ENCODE measurements around the gene HFE. TPM values are rescaled to one million over a fixed set of nuclear protein-coding genes. Genes with fewer than 3 reads are reported as not detected.
"Not testable (repeated sequence)": the region's sequence is repeated elsewhere in the genome, so short reads cannot be mapped to it uniquely, and the experiment has no call there.

The HFE gene
- total RNA-seq, 6 donors from 2014 or later = 3.8 to 26.2 (median 8.5) TPM

DNA sequence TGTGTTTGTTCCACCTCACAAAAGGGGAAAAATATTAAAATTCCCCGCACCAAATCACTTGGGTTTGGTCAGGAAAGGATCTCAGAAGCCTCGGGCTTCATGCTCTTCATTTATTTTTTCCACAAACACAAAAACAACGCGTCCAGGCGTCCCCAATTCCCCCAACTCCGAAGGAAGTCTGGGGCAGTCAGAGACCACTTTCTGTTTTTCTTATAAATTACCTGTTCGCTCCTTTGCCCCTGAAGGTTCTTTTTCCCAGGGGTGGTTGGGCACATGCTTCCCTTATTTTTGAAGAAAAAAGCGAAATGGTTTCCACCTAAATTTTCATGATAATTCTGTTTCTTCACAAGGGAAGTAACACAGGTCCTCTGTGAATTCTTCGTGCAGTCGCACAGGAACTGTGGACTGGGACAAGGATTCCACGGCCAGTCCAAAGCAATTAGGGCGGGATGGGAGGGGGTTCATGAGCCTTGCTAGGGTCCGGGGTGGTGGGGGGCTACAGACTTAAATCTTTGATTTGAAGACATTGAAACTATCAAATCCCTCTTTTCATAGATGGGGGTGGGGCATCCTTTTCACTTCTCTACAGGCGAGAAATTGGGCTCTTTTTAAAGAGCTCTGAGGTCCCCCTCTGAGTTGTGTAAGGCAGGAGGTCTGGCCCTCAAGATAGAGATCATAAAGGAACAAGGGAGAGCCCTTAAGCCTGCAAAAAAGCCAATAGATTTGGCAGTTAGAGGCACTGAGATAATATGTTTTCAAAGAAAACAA, 30.5 kb upstream of the HFE start:
- no peaks in the 10 kb centered on the region for H3K27me3 ChIP-seq
- peaks cover 0 to 15% (median 8%) of the 10 kb centered on the region in 4 donors for H3K4me1 ChIP-seq
- ATAC-seq (ENCODE audit: low FRiP score in 2 of 2) = no peak
- H3K36me3 ChIP-seq = no peaks in the 10 kb centered on the region
- TF ChIP-seq EP300 (IDR thresholded peaks at IDR 0.05) (no peak), POLR2A (IDR thresholded peaks at IDR 0.05) (no peak), POLR2AphosphoS5 (IDR thresholded peaks at IDR 0.05) (no peak)
- TF ChIP-seq, protein P1, sequence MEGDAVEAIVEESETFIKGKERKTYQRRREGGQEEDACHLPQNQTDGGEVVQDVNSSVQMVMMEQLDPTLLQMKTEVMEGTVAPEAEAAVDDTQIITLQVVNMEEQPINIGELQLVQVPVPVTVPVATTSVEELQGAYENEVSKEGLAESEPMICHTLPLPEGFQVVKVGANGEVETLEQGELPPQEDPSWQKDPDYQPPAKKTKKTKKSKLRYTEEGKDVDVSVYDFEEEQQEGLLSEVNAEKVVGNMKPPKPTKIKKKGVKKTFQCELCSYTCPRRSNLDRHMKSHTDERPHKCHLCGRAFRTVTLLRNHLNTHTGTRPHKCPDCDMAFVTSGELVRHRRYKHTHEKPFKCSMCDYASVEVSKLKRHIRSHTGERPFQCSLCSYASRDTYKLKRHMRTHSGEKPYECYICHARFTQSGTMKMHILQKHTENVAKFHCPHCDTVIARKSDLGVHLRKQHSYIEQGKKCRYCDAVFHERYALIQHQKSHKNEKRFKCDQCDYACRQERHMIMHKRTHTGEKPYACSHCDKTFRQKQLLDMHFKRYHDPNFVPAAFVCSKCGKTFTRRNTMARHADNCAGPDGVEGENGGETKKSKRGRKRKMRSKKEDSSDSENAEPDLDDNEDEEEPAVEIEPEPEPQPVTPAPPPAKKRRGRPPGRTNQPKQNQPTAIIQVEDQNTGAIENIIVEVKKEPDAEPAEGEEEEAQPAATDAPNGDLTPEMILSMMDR (IDR thresholded peaks at IDR 0.05) = no peak
- DNase-seq = peak in 1 of 2 donors; percentile 43
- no peaks in the 10 kb centered on the region for H3K9me3 ChIP-seq
- H3K4me3 ChIP-seq = peak overlapping the region; percentile 61 to 72 (median 70)
- peak overlapping the region; percentile 92 to 96 (median 94) for H3K27ac ChIP-seq
- 1% methylated on average over 14 of the region's 14 CpGs for WGBS, 2 donors

DNA sequence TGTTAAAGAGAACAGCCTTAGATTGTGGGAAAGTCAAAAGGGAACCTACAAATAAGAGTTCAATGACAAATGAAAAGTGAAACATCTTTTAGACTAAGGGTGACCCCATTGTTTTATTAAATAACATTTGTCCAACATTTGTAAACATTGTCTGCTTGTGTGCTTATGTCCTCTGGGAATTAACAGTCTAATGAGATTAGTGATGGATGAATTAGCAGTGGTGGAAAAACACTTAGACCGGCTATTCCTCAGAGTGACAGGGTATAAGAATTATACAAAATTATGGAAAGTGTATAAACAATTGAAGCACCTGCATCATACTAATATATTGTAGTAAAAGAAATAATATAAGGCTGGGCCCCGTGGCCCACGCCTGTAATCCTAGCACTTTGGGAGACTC, 29.3 kb upstream of the HFE start:
- Histone ChIP-seq H3K36me3 (no peaks in the 10 kb centered on the region), H3K4me3 (no peak overlapping the region), H3K9me3 (no peaks in the 10 kb centered on the region), H3K27ac (peak overlapping the region in 2 of 4 donors; percentile 13 to 92), H3K27me3 (no peaks in the 10 kb centered on the region), H3K4me1 (peaks cover 0 to 15% (median 8%) of the 10 kb centered on the region in 4 donors)
- DNase-seq (no peak), ATAC-seq (ENCODE audit: low FRiP score in 2 of 2) (no peak)
- no peak for TF ChIP-seq POLR2AphosphoS5 (IDR thresholded peaks at IDR 0.05)
- no peak for TF ChIP-seq POLR2A (IDR thresholded peaks at IDR 0.05)
- TF ChIP-seq, protein P1 (IDR thresholded peaks at IDR 0.05) = no peak
- no peak for TF ChIP-seq EP300 (IDR thresholded peaks at IDR 0.05)
- WGBS, 2 donors = 79 to 82% methylated on average over 3 of the region's 3 CpGs

DNA sequence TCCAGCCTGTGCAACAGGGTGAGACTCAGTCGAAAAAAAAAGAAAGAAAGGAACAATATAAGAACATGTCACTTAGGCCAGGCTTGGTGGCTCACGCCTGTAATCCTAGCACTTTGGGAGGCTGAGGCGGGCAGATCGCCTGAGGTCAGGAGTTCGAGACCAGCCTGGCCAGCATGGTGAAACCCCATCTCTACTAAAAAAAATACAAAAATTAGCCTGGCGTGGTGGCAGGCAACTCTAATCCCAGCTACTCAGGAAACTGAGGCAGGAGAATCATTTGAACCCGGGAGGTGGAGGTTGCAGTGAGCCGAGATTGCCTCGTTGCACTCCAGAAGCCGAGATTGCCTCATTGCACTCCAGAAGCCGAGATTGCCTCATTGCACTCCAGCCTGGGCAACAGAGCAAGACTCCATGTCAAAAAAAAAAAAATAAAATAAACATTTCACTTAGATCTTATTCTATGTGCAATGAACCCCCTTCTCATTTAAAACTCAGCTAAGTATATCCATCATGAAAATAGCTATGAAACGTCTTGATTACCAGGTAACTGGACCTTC, 28.7 kb upstream of the HFE start:
- not testable (repeated sequence) for H3K27me3 ChIP-seq; H3K4me3 ChIP-seq; DNase-seq; ATAC-seq (ENCODE audit: low FRiP score in 2 of 2); H3K36me3 ChIP-seq; H3K9me3 ChIP-seq
- Histone ChIP-seq H3K4me1 (peaks cover 0 to 14% (median 7%) of the 10 kb centered on the region in 4 donors), H3K27ac (peak overlapping the region in 1 of 4 donors; percentile 13)
- WGBS, 2 donors = 91 to 94% methylated on average over 12 of the region's 12 CpGs

DNA sequence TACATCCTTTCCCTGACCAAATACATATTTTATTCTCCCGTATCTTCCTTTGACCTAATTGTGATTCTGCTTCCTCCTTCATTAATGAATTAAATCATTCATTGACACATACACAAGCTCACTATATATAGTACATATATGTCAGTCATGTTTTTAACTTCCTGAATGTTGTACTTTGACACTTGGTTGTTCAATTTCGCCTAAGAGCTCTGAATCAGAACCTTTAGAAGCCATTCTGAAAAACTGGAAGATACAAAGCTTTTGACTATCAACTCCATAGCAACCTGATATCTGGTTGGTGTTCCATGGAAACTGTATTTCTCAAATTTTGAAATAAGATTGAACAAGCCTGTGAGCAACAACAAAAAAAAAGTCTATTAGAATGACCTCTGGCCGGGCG, 27.3 kb upstream of the HFE start:
- H3K27ac ChIP-seq = no peak overlapping the region

DNA sequence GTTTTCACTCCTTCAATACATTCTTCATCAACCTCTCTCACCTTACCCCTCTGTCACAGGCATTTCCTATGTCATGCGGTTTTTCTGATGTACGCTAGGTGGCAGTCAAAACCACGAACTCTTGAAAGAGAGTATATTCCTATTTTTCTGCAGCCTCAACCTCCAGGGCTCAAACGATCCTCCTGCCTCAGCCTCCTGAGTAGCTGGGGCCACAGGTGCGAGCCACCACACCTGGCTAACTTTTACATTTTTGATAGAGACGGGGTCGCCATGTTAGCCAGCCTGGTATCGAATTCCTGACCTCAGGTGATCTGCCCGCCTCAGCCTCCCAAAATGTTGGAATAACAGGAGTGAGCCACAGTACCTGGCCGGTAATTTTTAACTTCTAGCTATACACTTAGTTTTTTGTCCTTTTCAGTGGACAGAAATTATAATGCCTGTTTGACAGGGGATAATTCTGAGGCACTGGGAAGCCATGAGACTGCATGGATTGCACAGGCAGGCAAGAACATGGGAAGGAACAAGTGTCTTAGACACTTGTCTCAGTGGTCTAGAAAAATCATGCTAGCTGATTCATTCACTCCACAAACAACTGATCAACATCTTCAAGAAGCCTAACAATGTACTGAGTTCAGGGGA, 22.5 kb upstream of the HFE start:
- no peaks in the 10 kb centered on the region for H3K27me3 ChIP-seq
- peaks cover 0 to 13% (median 0%) of the 10 kb centered on the region in 4 donors for H3K4me1 ChIP-seq
- no peak overlapping the region for H3K27ac ChIP-seq
- H3K36me3 ChIP-seq = no peaks in the 10 kb centered on the region
- H3K4me3 ChIP-seq = no peak overlapping the region
- TF ChIP-seq EP300 (IDR thresholded peaks at IDR 0.05) = no peak
- TF ChIP-seq, protein P1 (IDR thresholded peaks at IDR 0.05) = peak; percentile 65 to 81 (median 76)
- 31 to 32% methylated on average over 10 of the region's 10 CpGs for WGBS, 2 donors
- ATAC-seq (ENCODE audit: low FRiP score in 2 of 2) = peak; percentile 80 to 88
- H3K9me3 ChIP-seq = no peaks in the 10 kb centered on the region
- no peak for DNase-seq

More for the DNA sequence above, 27.3 kb upstream of the HFE start:
- TF ChIP-seq EP300 (IDR thresholded peaks at IDR 0.05) (no peak), POLR2AphosphoS5 (IDR thresholded peaks at IDR 0.05) (no peak), POLR2A (IDR thresholded peaks at IDR 0.05) (no peak)
- TF ChIP-seq, protein P1 (IDR thresholded peaks at IDR 0.05) = no peak
- DNase-seq (no peak), ATAC-seq (ENCODE audit: low FRiP score in 2 of 2) (no peak)
- WGBS, 2 donors = 79 to 83% methylated on average over 4 of the region's 4 CpGs
- peaks cover 0 to 7% (median 0%) of the 10 kb centered on the region in 4 donors for H3K4me1 ChIP-seq
- H3K36me3 ChIP-seq = no peaks in the 10 kb centered on the region
- H3K4me3 ChIP-seq = no peak overlapping the region
- H3K9me3 ChIP-seq = no peaks in the 10 kb centered on the region
- H3K27me3 ChIP-seq = no peaks in the 10 kb centered on the region
